Measurements from ENCODE around the gene KIF5B.
A peak's percentile ranks its signal among the peaks of the same experiment; 100 is the strongest.
"Not testable (repeated sequence)": the region's sequence is repeated elsewhere in the genome, so short reads cannot be mapped to it uniquely, and the experiment has no call there.

KIF5B gene

DNA sequence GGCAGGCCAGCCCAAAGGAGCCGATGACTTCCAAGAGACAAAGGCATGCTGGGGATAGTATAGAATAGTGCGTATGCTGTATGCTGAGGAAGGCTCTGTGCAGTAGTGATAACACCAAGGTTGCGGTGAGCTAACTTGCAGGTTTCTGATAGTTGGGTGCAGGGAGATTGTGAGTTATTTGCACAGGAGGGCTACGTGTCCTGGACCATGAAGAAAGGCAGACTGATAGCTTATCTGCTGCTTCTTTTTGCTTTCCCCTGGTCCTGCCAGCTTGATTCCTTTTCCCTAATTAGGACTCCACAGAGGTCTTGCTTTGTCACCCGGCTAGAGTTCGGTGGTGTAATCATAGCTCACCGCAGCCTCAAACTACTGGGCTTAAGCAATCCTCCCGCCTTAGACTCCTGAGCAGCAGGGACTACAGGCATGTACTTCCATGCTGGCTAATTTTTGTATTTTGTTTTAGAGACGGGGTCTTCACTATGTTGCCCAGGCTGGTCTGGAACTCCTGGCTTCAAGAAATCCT, 83.6 kb downstream of the KIF5B start:
- H3K4me3 ChIP-seq, result no peak overlapping the region
- no peak overlapping the region for H3K27ac ChIP-seq
- DNase-seq (ENCODE audit: low read depth, low spot score), result no peak
- no peaks in the 10 kb centered on the region for H3K9me3 ChIP-seq (ENCODE audit: low read depth, low read length)
- no peak overlapping the region for H3K9ac ChIP-seq (ENCODE audit: insufficient read length)
- no peaks in the 10 kb centered on the region for H3K36me3 ChIP-seq (ENCODE audit: insufficient read depth, low read length)
- TF ChIP-seq EZH2 (IDR thresholded peaks at IDR 0.05) (no peak), FOXP2 (optimal IDR thresholded peaks at IDR 0.05; ENCODE audit: control extremely low read depth, extremely low read length, insufficient read depth) (no peak), POLR2AphosphoS5 (IDR thresholded peaks at IDR 0.05; ENCODE audit: borderline replicate concordance, low read depth, low read length) (no peak)

DNA sequence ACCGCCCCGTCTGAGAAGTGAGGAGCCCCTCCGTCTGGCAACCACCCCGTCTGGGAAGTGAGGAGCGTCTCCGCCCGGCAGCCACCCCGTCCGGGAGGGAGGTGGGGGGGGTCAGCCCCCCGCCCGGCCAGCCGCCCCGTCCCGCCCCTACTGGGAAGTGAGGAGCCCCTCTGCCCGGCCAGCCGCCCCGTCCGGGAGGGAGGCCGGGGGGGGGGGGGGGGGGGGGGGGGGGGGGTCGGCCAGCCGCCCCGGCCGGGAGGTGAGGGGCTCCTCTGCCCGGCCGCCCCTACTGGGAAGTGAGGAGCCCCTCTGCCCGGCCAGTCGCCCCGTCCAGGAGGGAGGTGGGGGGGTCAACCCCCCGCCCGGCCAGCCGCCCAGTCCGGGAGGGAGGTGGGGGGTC, 86.4 kb downstream of the KIF5B start:
- not testable (repeated sequence) for H3K27ac ChIP-seq; H3K9me3 ChIP-seq (ENCODE audit: low read depth, low read length); H3K9ac ChIP-seq (ENCODE audit: insufficient read length); H3K36me3 ChIP-seq (ENCODE audit: insufficient read depth, low read length); H3K4me3 ChIP-seq
- peak; percentile 94 for DNase-seq (ENCODE audit: low read depth, low spot score)

DNA sequence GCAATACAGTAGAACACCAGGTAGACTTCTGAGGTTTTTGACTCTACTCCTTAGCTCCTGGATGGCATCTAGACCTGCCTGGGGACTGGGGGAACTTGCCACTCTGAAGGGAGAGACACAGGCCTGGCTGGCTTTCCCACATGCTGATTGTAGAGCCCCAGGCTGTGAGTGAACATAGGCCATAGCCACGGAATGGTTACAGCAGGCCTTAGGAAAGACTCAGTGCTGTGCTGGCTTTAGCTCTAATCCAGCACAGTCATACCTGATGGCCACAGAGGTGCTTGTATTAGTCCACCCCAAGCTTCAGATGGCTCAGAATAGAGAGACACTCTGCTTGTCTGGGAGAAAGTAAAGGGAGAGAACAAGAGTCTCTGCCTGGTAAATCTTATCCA, 92.6 kb downstream of the KIF5B start:
- Histone ChIP-seq H3K4me3 (no peak overlapping the region), H3K36me3 (ENCODE audit: insufficient read depth, low read length) (no peaks in the 10 kb centered on the region), H3K9me3 (ENCODE audit: low read depth, low read length) (no peaks in the 10 kb centered on the region), H3K9ac (ENCODE audit: insufficient read length) (no peak overlapping the region), H3K27ac (no peak overlapping the region)
- TF ChIP-seq FOXP2 (optimal IDR thresholded peaks at IDR 0.05; ENCODE audit: control extremely low read depth, extremely low read length, insufficient read depth) (no peak), POLR2AphosphoS5 (IDR thresholded peaks at IDR 0.05; ENCODE audit: borderline replicate concordance, low read depth, low read length) (no peak), EZH2 (IDR thresholded peaks at IDR 0.05) (no peak)
- no peak for DNase-seq (ENCODE audit: low read depth, low spot score)

DNA sequence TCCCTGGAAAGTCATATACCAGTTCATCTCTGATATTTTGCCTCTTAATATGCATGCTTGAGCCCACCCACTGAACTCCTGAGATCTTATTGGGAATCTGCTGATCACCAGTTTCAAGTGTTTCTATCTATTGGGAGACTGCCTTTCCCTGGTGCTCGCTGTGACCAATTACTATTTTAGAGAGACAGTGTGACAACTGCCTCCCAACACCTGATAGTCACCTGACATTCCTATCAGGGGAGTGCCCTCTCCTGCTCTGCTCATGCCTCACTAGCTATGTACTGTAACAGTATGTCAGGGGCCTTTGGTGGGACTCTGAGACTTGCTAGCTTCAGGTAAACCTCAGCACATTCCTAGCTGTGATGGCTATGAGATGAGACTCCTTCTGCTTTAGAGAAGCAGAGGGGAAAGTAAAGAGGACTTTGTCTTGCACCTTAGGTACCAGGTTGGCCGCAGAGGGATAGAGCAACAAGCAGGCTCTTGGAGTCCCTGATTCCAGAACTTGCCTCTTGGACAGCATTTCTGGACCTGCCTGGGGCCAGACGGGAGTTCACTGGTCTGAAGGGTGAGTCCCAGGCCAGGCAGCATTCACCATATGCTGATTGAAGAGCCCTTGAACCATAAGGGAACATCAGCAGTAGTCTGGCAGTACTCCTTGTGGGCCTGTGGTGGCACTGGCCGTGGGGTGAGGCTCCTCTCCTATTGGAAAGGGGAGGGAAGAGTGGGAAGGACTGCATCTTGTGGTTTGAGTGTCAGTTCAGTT, 93.2 kb downstream of the KIF5B start:
- Histone ChIP-seq H3K9me3 (ENCODE audit: low read depth, low read length) (no peaks in the 10 kb centered on the region), H3K4me3 (no peak overlapping the region), H3K9ac (ENCODE audit: insufficient read length) (no peak overlapping the region), H3K36me3 (ENCODE audit: insufficient read depth, low read length) (no peaks in the 10 kb centered on the region), H3K27ac (no peak overlapping the region)
- TF ChIP-seq POLR2AphosphoS5 (IDR thresholded peaks at IDR 0.05; ENCODE audit: borderline replicate concordance, low read depth, low read length), result no peak
- TF ChIP-seq FOXP2 (optimal IDR thresholded peaks at IDR 0.05; ENCODE audit: control extremely low read depth, extremely low read length, insufficient read depth), result no peak
- no peak for TF ChIP-seq EZH2 (IDR thresholded peaks at IDR 0.05)
- DNase-seq (ENCODE audit: low read depth, low spot score), result no peak

DNA sequence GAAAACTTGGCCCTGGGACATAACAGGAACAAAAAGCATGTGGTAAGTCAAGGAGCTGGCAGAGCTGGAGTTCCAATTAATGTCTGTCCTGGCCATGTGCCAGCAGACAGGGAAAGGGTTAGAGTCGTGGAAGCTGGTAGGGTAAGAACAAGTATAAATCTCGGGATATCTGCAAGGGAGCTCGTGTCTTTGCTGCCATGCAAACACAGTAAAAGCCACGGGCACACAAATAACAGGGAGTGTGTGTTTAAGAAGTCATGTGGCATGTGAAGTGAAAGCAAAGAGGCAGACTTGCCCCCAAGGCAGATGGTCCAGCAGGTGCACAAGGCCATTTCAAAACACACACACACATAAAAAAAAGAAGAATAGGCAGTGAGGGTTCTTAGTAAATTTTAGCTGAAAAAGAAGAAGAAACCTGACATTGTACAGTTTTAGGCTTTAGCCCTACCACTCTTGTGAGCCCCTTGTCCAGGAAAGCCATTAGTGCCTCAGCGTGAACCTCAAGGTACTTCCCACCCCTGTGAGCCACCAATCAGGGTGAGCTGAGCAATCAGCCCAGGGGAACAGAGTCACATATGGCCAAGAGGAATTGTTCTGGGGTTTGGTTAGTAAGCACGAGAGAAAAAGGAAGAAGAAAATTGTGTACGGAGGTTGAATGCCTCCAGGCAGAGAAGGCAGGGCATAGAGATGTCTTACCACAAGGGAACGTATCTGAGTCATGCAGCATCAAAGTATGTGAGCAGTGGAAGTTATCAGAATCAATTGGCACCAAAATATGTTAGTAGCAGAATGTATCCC, 94.7 kb downstream of the KIF5B start:
- TF ChIP-seq POLR2AphosphoS5 (IDR thresholded peaks at IDR 0.05; ENCODE audit: borderline replicate concordance, low read depth, low read length) (no peak), FOXP2 (optimal IDR thresholded peaks at IDR 0.05; ENCODE audit: control extremely low read depth, extremely low read length, insufficient read depth) (no peak), EZH2 (IDR thresholded peaks at IDR 0.05) (no peak)
- Histone ChIP-seq H3K9ac (ENCODE audit: insufficient read length) (no peak overlapping the region), H3K36me3 (ENCODE audit: insufficient read depth, low read length) (no peaks in the 10 kb centered on the region), H3K4me3 (no peak overlapping the region), H3K27ac (no peak overlapping the region), H3K9me3 (ENCODE audit: low read depth, low read length) (no peaks in the 10 kb centered on the region)
- DNase-seq (ENCODE audit: low read depth, low spot score), result no peak

DNA sequence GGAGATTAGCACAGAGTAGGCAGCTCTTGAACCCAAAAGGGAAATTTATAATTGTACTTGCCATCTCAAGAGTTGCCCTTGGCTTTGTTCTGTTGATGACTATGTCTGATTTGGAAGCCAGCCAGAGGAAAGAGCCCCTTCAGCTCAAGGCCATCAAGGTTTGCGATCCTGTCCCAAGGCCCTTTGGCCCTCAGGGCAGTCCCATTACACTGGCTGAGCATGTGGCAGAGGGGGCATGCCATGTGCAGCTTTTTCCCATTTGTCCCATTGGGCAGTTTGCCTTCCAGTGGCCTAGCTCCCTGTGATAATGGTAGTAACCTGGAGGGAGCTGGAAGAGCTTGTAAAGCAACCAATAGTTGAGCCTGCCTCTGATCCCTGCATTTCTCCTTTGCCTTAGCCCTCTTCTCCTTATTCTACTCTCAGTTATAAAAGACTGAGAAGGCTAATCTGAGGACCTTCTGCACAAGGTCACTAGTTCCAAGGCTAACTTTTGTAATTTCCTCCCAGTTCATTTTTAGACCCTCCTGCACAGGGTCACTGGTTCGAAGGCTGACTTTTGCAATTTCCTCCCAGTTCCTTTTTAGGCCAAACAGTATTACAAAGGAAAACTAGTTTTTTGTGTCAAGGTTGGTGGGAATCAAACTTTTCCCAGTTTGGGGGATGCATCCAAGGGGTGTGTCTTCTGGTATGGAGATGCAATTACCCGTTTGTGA, 96.6 kb downstream of the KIF5B start:
- Histone ChIP-seq H3K27ac (no peak overlapping the region), H3K9ac (ENCODE audit: insufficient read length) (no peak overlapping the region), H3K36me3 (ENCODE audit: insufficient read depth, low read length) (no peaks in the 10 kb centered on the region), H3K4me3 (no peak overlapping the region), H3K9me3 (ENCODE audit: low read depth, low read length) (no peaks in the 10 kb centered on the region)
- TF ChIP-seq EZH2 (IDR thresholded peaks at IDR 0.05) (no peak), POLR2AphosphoS5 (IDR thresholded peaks at IDR 0.05; ENCODE audit: borderline replicate concordance, low read depth, low read length) (no peak), FOXP2 (optimal IDR thresholded peaks at IDR 0.05; ENCODE audit: control extremely low read depth, extremely low read length, insufficient read depth) (no peak)
- no peak for DNase-seq (ENCODE audit: low read depth, low spot score)
